H1 (cell line): ENCODE data around the gene FAM53B. TPM values are rescaled to one million over a fixed set of nuclear protein-coding genes. Genes with fewer than 3 reads are reported as not detected.
A peak's percentile ranks its signal among the peaks of the same experiment; 100 is the strongest.

Source experiments
- CTCF ChIA-PET: fragments of 300-600 bp; sonication (Branson Sonifier 250); formaldehyde crosslinking; loops from one replicate; lab custom pipeline; 2021; ENCODE audit not compliant: partially characterized antibody; lab: Charles Lee
- POLR2A ChIA-PET: fragments of 300-600 bp; sonication (Branson Sonifier 250); formaldehyde crosslinking; loops from one replicate; lab custom pipeline; 2021; ENCODE audit warnings: inconsistent platforms; ENCODE audit not compliant: partially characterized antibody; lab: Charles Lee
- DNase-seq, 2 experiments: peaks; one replicate each; pipeline versions ENCODE4 v3.0.0 to v3.0.0-alpha.2; 2010 to 2022; ENCODE audit warnings: low spot score in 2 of 2, low read depth in 1 of 2, mixed read lengths in 1 of 2
- FAIRE-seq: peaks from 2 replicates; lab custom pipeline; 2011; peaks lifted over from hg19 to GRCh38; lab: Jason Lieb, UNC
- H2AFZ ChIP-seq: 2 replicates; pipeline ENCODE4 v1.8.1; 2012; ENCODE audit warnings: low read length, inconsistent platforms
- H2AK5ac ChIP-seq: 2 replicates; pipeline ENCODE4 v1.6.1; 2013; ENCODE audit warnings: low read depth, low read length
- H2BK120ac ChIP-seq: replicated peaks from 2 replicates; pipeline ENCODE3; 2013; ENCODE audit warnings: low read depth, low read length, inconsistent platforms
- H2BK12ac ChIP-seq: 2 replicates; pipeline ENCODE4 v1.6.1; 2013; ENCODE audit warnings: low read depth, low read length
- H2BK15ac ChIP-seq: 2 replicates; pipeline ENCODE4 v1.6.1; 2013; ENCODE audit warnings: low read length
- H2BK20ac ChIP-seq: 2 replicates; pipeline ENCODE4 v1.6.1; 2013; ENCODE audit warnings: low read length
- H2BK5ac ChIP-seq: 2 replicates; pipeline ENCODE4 v1.6.1; 2013; ENCODE audit warnings: low read depth, low read length
- H3K14ac ChIP-seq: 2 replicates; pipeline ENCODE4 v1.6.1; 2013; ENCODE audit warnings: inconsistent platforms; ENCODE audit not compliant: insufficient read length
- H3K18ac ChIP-seq: 2 replicates; pipeline ENCODE4 v1.6.1; 2013; ENCODE audit warnings: low read length; ENCODE audit errors: extremely low read depth
- H3K23ac ChIP-seq: 2 replicates; pipeline ENCODE4 v1.6.1; 2013; ENCODE audit warnings: inconsistent platforms; ENCODE audit not compliant: insufficient read length
- H3K23me2 ChIP-seq: 2 replicates; pipeline ENCODE4 v1.6.1; 2013; ENCODE audit warnings: low read depth, low read length
- H3K27ac ChIP-seq: 2 replicates; pipeline ENCODE4 v1.6.1; 2011; ENCODE audit warnings: low read depth, low read length, inconsistent platforms
- H3K27me3 ChIP-seq, 4 experiments: replicated peaks in 1 of 4; 1 replicate in 1 of 4; 2 replicates in 3 of 4; pipeline versions ENCODE4 v1.6.1 to v1.8.1; 2011 to 2013; ENCODE audit warnings: low read length in 3 of 4, mild to moderate bottlenecking in 3 of 4, inconsistent platforms in 2 of 4, mixed read lengths in 2 of 4, moderate library complexity in 1 of 4; ENCODE audit not compliant: control insufficient read depth in 3 of 4, insufficient read depth in 3 of 4; ENCODE audit errors: extremely low read depth in 1 of 4
- H3K36me3 ChIP-seq, 4 experiments: 2 replicates each; pipeline versions ENCODE4 v1.6.1 to v1.8.1; 2011 to 2013; ENCODE audit warnings: mild to moderate bottlenecking in 4 of 4, low read length in 3 of 4, moderate library complexity in 2 of 4, control low read depth in 1 of 4, inconsistent platforms in 1 of 4; ENCODE audit not compliant: insufficient read depth in 4 of 4, control insufficient read depth in 2 of 4
- H3K4ac ChIP-seq: replicated peaks from 2 replicates; pipeline ENCODE3; 2013; ENCODE audit warnings: low read length, low read depth, mixed read lengths, inconsistent platforms; ENCODE audit not compliant: insufficient read length
- H3K4me1 ChIP-seq, 4 experiments: replicated peaks in 1 of 4; 1 replicate in 1 of 4; 2 replicates in 3 of 4; pipeline versions ENCODE4 v1.6.1 to v1.8.1; 2011 to 2013; ENCODE audit warnings: low read length in 3 of 4, inconsistent platforms in 2 of 4, mixed read lengths in 1 of 4; ENCODE audit not compliant: insufficient read depth in 4 of 4, control insufficient read depth in 3 of 4
- H3K4me2 ChIP-seq, 2 experiments: 2 replicates each; pipeline versions ENCODE4 v1.6.1 to v1.8.1; 2011 to 2013; ENCODE audit warnings: low read depth in 2 of 2, low read length in 2 of 2, control low read depth in 1 of 2, inconsistent platforms in 1 of 2, mild to moderate bottlenecking in 1 of 2; ENCODE audit not compliant: insufficient read depth in 1 of 2
- H3K4me3 ChIP-seq, 4 experiments: fragments of 200-600, 300-600 bp in 1 of 4; sonication (generic), shearing (Covaris generic), sonication (Bioruptor Twin) in 1 of 4; 2 replicates each; pipeline versions ENCODE4 v1.5.1 to v1.8.1; 2011 to 2016; ENCODE audit warnings: low read length in 4 of 4, low read depth in 3 of 4, control low read depth in 2 of 4, inconsistent platforms in 2 of 4, mild to moderate bottlenecking in 2 of 4, mixed read lengths in 1 of 4, moderate library complexity in 1 of 4; ENCODE audit not compliant: insufficient read depth in 2 of 4; ENCODE audit errors: extremely low read depth in 1 of 4
- H3K56ac ChIP-seq: replicated peaks from 2 replicates; pipeline ENCODE3; 2013; ENCODE audit warnings: low read depth, mild to moderate bottlenecking, mixed read lengths, low read length, inconsistent platforms; ENCODE audit not compliant: insufficient read length
- H3K79me1 ChIP-seq: 2 replicates; pipeline ENCODE4 v1.6.1; 2013; ENCODE audit warnings: low read depth, low read length, control low read depth
- H3K79me2 ChIP-seq, 2 experiments: 2 replicates each; pipeline versions ENCODE4 v1.6.1 to v1.8.1; 2012 to 2013; ENCODE audit warnings: low read length in 2 of 2, mild to moderate bottlenecking in 2 of 2, inconsistent platforms in 1 of 2; ENCODE audit not compliant: insufficient read depth in 2 of 2, control insufficient read depth in 1 of 2
- H3K9ac ChIP-seq, 4 experiments: replicated peaks in 1 of 4; 1 replicate in 1 of 4; 2 replicates in 3 of 4; pipeline versions ENCODE4 v1.6.1 to v1.8.1; 2011 to 2013; ENCODE audit warnings: low read depth in 3 of 4, low read length in 3 of 4, control low read depth in 2 of 4, mild to moderate bottlenecking in 2 of 4, moderate library complexity in 2 of 4, inconsistent platforms in 1 of 4; ENCODE audit errors: extremely low read depth in 1 of 4
- H3K9me3 ChIP-seq, 2 experiments: 2 replicates each; pipeline versions ENCODE4 v1.6.1 to v1.8.1; 2012 to 2013; ENCODE audit warnings: mild to moderate bottlenecking in 2 of 2, moderate library complexity in 2 of 2, control low read depth in 1 of 2, inconsistent platforms in 1 of 2, low read depth in 1 of 2, low read length in 1 of 2, mixed read lengths in 1 of 2; ENCODE audit not compliant: insufficient read depth in 2 of 2
- H4K20me1 ChIP-seq, 2 experiments: replicated peaks in 1 of 2; 2 replicates each; pipeline versions ENCODE3 to v1.8.1; 2011 to 2013; ENCODE audit warnings: inconsistent platforms in 2 of 2, low read length in 2 of 2, mild to moderate bottlenecking in 1 of 2; ENCODE audit not compliant: insufficient read depth in 2 of 2, control insufficient read depth in 1 of 2
- H4K5ac ChIP-seq: 2 replicates; pipeline ENCODE4 v1.6.1; 2013; ENCODE audit warnings: low read length, low read depth, mixed read lengths, inconsistent platforms; ENCODE audit not compliant: insufficient read length
- H4K8ac ChIP-seq: 2 replicates; pipeline ENCODE4 v1.8.0; 2013; ENCODE audit warnings: mild to moderate bottlenecking, moderate library complexity, low read length, inconsistent platforms; ENCODE audit not compliant: insufficient read depth; ENCODE audit errors: extremely low read depth
- H4K91ac ChIP-seq: replicated peaks from 2 replicates; pipeline ENCODE3; 2013; ENCODE audit warnings: low read length, mixed read lengths, inconsistent platforms; ENCODE audit not compliant: insufficient read length
- ATF2 ChIP-seq: IDR thresholded peaks from 2 replicates; pipeline ENCODE4 v1.6.1; 2012; ENCODE audit warnings: low read length, inconsistent platforms
- BACH1 ChIP-seq: IDR thresholded peaks from 2 replicates; pipeline ENCODE4 v1.6.1; 2012; ENCODE audit warnings: low read length, improper control_type of control experiment
- CHD2 ChIP-seq: IDR thresholded peaks from 2 replicates; pipeline ENCODE4 v1.6.1; 2012; ENCODE audit warnings: low read length, improper control_type of control experiment
- CTCF ChIP-seq, 3 experiments: IDR thresholded peaks; 1 replicate in 2 of 3; 2 replicates in 1 of 3; pipeline versions ENCODE4 v1.5.1 to v1.6.1; 2011; ENCODE audit warnings: low read length in 3 of 3, mild to moderate bottlenecking in 3 of 3, inconsistent platforms in 2 of 3, low read depth in 1 of 3, moderate library complexity in 1 of 3; ENCODE audit not compliant: insufficient read depth in 1 of 3; ENCODE audit errors: control extremely low read depth in 1 of 3
- EGR1 ChIP-seq: IDR thresholded peaks from 2 replicates; pipeline ENCODE4 v1.6.1; 2011; ENCODE audit warnings: low read depth, low read length, borderline replicate concordance
- EP300 ChIP-seq, 2 experiments: IDR thresholded peaks; 1 replicate in 1 of 2; 2 replicates in 1 of 2; pipeline ENCODE4 v1.6.1; 2011 to 2012; ENCODE audit warnings: low read depth in 2 of 2, low read length in 2 of 2, mild to moderate bottlenecking in 2 of 2, borderline replicate concordance in 1 of 2, inconsistent platforms in 1 of 2, moderate library complexity in 1 of 2
- MAFK ChIP-seq: IDR thresholded peaks from 2 replicates; pipeline ENCODE4 v1.6.1; 2012; ENCODE audit warnings: low read depth, mild to moderate bottlenecking, improper control_type of control experiment, low read length
- RNF2 ChIP-seq: fragments of 200-900, 300-1000 bp; sonication (generic); IDR thresholded peaks from 2 replicates; pipeline ENCODE4 v1.7.1; 2016; ENCODE audit warnings: borderline replicate concordance, low read depth, mild to moderate bottlenecking, antibody characterized with exemption, low read length; ENCODE audit not compliant: poor library complexity, severe bottlenecking; ENCODE audit errors: missing control alignments
- SP1 ChIP-seq: IDR thresholded peaks from 2 replicates; pipeline ENCODE4 v1.6.1; 2011; ENCODE audit warnings: low read depth, low read length
- WGBS, 2 experiments: shearing (Covaris generic) in 1 of 2; methylation state at CpG; one replicate each; pipeline versions ENCODE4 v1.1.6 to v1.1.7; 2013 to 2015; ENCODE audit warnings: low lambda C conversion rate in 2 of 2, mixed read lengths in 2 of 2, inconsistent platforms in 1 of 2, low coverage in 1 of 2, missing lambda C conversion rate in 1 of 2; ENCODE audit not compliant: insufficient replicate concordance in 2 of 2, insufficient coverage in 1 of 2, insufficient read length in 1 of 2; ENCODE audit errors: extremely low coverage in 1 of 2, missing lambda C conversion rate in 1 of 2; 5-methylcytosine and 5-hydroxymethylcytosine counted together
- polyA plus RNA-seq, 7 experiments: library from polyadenylated mRNA; depleted of rRNA in 3 of 7; stranded (reverse) in 5 of 7; unstranded in 2 of 7; fragments of >200 nt in 5 of 7; fragments of 200-250 nt in 2 of 7; gene quantifications; 1 replicate in 5 of 7; 2 replicates in 1 of 7; 4 replicates in 1 of 7; pipeline versions ENCODE4 v1.2.1 to v1.2.3, GENCODE V29; 2011 to 2013; ENCODE audit warnings: missing spikeins in 2 of 7, mixed read lengths in 2 of 7
- total RNA-seq: library from RNA; stranded (reverse); fragmentation: NEBNext Ultra II Directional; extraction: Animal tissue kit (Norgen Biotek cat#: 25700); gene quantifications from 2 replicates; pipeline ENCODE4 v1.2.1, GENCODE V29; 2021

FAM53B gene
- total and polyA plus RNA-seq, 2 of the 8 experiments (the other 6 are each of a cell fraction or from before 2014, with no cell fraction given) = 5.3 to 14.4 TPM

- H2BK5ac ChIP-seq = peak overlapping the region; percentile 10; the same call in 1 of the 2 replicates
- H3K79me2 ChIP-seq = no peaks in the 10 kb centered on the region
- H3K27ac ChIP-seq = no peak overlapping the region
- no peak overlapping the region for H2AK5ac ChIP-seq
- no peak overlapping the region for H3K14ac ChIP-seq
- H3K23ac ChIP-seq = no peak overlapping the region
- no peak overlapping the region for H2AFZ ChIP-seq
- H4K5ac ChIP-seq = no peak overlapping the region
- H2BK12ac ChIP-seq = no peak overlapping the region
- DNase-seq (no peak), FAIRE-seq (no peak)
- no peaks in the 10 kb centered on the region for H3K9me3 ChIP-seq
- H2BK20ac ChIP-seq = no peak overlapping the region
- H2BK15ac ChIP-seq = no peak overlapping the region
- peaks cover 3 to 21% (median 13%) of the 10 kb centered on the region in 4 experiments; a peak in 6 of 7 replicates for H3K4me1 ChIP-seq
- no peak overlapping the region for H3K4me2 ChIP-seq
- H3K27me3 ChIP-seq = no peaks in the 10 kb centered on the region
- ChIA-PET POLR2A (interaction anchor here (1.4 kb wide), 1 partner anchor 17 kb away, joined by 4 read pairs; no protein-coding TSS in a partner anchor), CTCF (interaction anchor here (0.9 to 4.3 kb wide), 6 partner anchors 12 to 78 kb away, joined by 3 to 35 read pairs (median 4); no protein-coding TSS in a partner anchor)
- H3K4ac ChIP-seq = no peak overlapping the region
- H3K23me2 ChIP-seq = no peaks in the 10 kb centered on the region
- 85% methylated on average over 9 of the region's 9 CpGs; no CpG with 5 or more reads in 1 of the 2 experiments for WGBS, 2 experiments
- no peak overlapping the region for H3K4me3 ChIP-seq
- H3K36me3 ChIP-seq = no peaks in the 10 kb centered on the region
- no peak overlapping the region for H4K91ac ChIP-seq
- H3K79me1 ChIP-seq = peaks cover 2% of the 10 kb centered on the region; the same call in 1 of the 2 replicates
- H4K20me1 ChIP-seq = peaks cover 6 to 15% of the 10 kb centered on the region in 2 experiments
- H3K9ac ChIP-seq = no peak overlapping the region
- H3K18ac ChIP-seq = no peak overlapping the region
- no peak overlapping the region for H4K8ac ChIP-seq
- no peak overlapping the region for H3K56ac ChIP-seq
- no peak overlapping the region for H2BK120ac ChIP-seq
- TF ChIP-seq CHD2 (no peak), SP1 (no peak), EGR1 (no peak), EP300 (IDR thresholded peaks at IDR 0.05; ENCODE audit: borderline replicate concordance in 1 of 2, low read depth in 2 of 2, low read length in 2 of 2) (no peak), BACH1 (no peak), ATF2 (no peak), CTCF (IDR thresholded peaks at IDR 0.05; ENCODE audit: control extremely low read depth in 1 of 3, insufficient read depth in 1 of 3, low read depth in 1 of 3, low read length in 3 of 3) (no peak), MAFK (no peak), RNF2 (no peak)
These were observed 38.8 kb downstream of the FAM53B start for GRCh38 chr10:124705381-124705740.
